Neuronal stem cell (in vitro differentiated cells): ENCODE measurements around the gene NEGR1.

Experiments used
- DNase-seq: peaks from one replicate; pipeline ENCODE4 v3.0.0-alpha.2; 2013; ENCODE audit warnings: low spot score
- H2AFZ ChIP-seq: one replicate; pipeline ENCODE4 v1.6.1; 2013; ENCODE audit warnings: mild to moderate bottlenecking, low read length, inconsistent platforms
- H2AK5ac ChIP-seq: 2 replicates; pipeline ENCODE4 v1.6.1; 2013; ENCODE audit warnings: low read depth, mild to moderate bottlenecking, inconsistent platforms, low read length, moderate library complexity, mixed read lengths
- H2BK120ac ChIP-seq: 2 replicates; pipeline ENCODE4 v1.6.1; 2013; ENCODE audit warnings: low read depth, mild to moderate bottlenecking, inconsistent platforms, low read length, moderate library complexity, mixed read lengths
- H2BK12ac ChIP-seq: one replicate; pipeline ENCODE4 v1.6.1; 2013; ENCODE audit warnings: low read length, inconsistent platforms
- H2BK15ac ChIP-seq: 2 replicates; pipeline ENCODE4 v1.6.1; 2013; ENCODE audit warnings: mild to moderate bottlenecking, low read length, inconsistent platforms, mixed read lengths
- H2BK5ac ChIP-seq: one replicate; pipeline ENCODE4 v1.6.1; 2013; ENCODE audit warnings: inconsistent platforms, mild to moderate bottlenecking, low read length, moderate library complexity
- H3K14ac ChIP-seq: one replicate; pipeline ENCODE4 v1.6.1; 2013; ENCODE audit warnings: low read length, inconsistent platforms
- H3K18ac ChIP-seq: 2 replicates; pipeline ENCODE4 v1.6.1; 2013; ENCODE audit warnings: low read length, inconsistent platforms
- H3K23ac ChIP-seq: 2 replicates; pipeline ENCODE4 v1.6.1; 2013; ENCODE audit warnings: low read depth, mild to moderate bottlenecking, mixed read lengths, low read length, inconsistent platforms; ENCODE audit not compliant: poor library complexity
- H3K27ac ChIP-seq: replicated peaks from 3 replicates; pipeline ENCODE4 v1.5.1; 2013; ENCODE audit warnings: low read length, inconsistent platforms
- H3K27me3 ChIP-seq, 3 experiments: 2 replicates each; pipeline ENCODE4 v1.6.1; 2013; ENCODE audit warnings: low read length in 3 of 3, mild to moderate bottlenecking in 2 of 3, inconsistent platforms in 1 of 3, low read depth in 1 of 3, mixed read lengths in 1 of 3, moderate library complexity in 1 of 3; ENCODE audit not compliant: control insufficient read depth in 3 of 3, insufficient read depth in 3 of 3
- H3K36me3 ChIP-seq, 2 donors: replicated peaks in 1 of 2; 2 replicates each; pipeline ENCODE4 v1.6.1; 2013; ENCODE audit warnings: low read length in 2 of 2; ENCODE audit not compliant: control insufficient read depth in 2 of 2, insufficient read depth in 2 of 2
- H3K4ac ChIP-seq: 2 replicates; pipeline ENCODE4 v1.6.1; 2013; ENCODE audit warnings: inconsistent platforms, mild to moderate bottlenecking, low read length, moderate library complexity
- H3K4me1 ChIP-seq, 2 donors: 1 replicate in 1 of 2; 2 replicates in 1 of 2; pipeline ENCODE4 v1.6.1; 2013; ENCODE audit warnings: low read length in 2 of 2, low read depth in 1 of 2; ENCODE audit not compliant: control insufficient read depth in 2 of 2, insufficient read depth in 1 of 2
- H3K4me2 ChIP-seq: one replicate; pipeline ENCODE4 v1.6.1; 2013; ENCODE audit warnings: mild to moderate bottlenecking, low read length, inconsistent platforms; ENCODE audit not compliant: insufficient read depth, poor library complexity, severe bottlenecking
- H3K4me3 ChIP-seq, 2 donors: 2 replicates each; pipeline ENCODE4 v1.5.1; 2013; ENCODE audit warnings: low read length in 2 of 2, mild to moderate bottlenecking in 2 of 2, inconsistent platforms in 1 of 2, moderate library complexity in 1 of 2
- H3K79me1 ChIP-seq: one replicate; pipeline ENCODE4 v1.6.1; 2013; ENCODE audit warnings: low read depth, mild to moderate bottlenecking, inconsistent platforms, low read length, moderate library complexity
- H3K9ac ChIP-seq: one replicate; pipeline ENCODE4 v1.6.1; 2013; ENCODE audit warnings: mild to moderate bottlenecking, low read depth, low read length, inconsistent platforms; ENCODE audit not compliant: poor library complexity
- H3K9me3 ChIP-seq, 2 donors: replicated peaks in 1 of 2; 2 replicates each; pipeline versions ENCODE3 to v1.6.1; 2013; ENCODE audit warnings: low read length in 2 of 2, mild to moderate bottlenecking in 2 of 2, inconsistent platforms in 1 of 2, low read depth in 1 of 2, mixed read lengths in 1 of 2, moderate library complexity in 1 of 2; ENCODE audit not compliant: control insufficient read depth in 2 of 2, insufficient read depth in 1 of 2
- H4K8ac ChIP-seq: one replicate; pipeline ENCODE4 v1.6.1; 2013; ENCODE audit warnings: low read depth, mild to moderate bottlenecking, inconsistent platforms, low read length, moderate library complexity
- H4K91ac ChIP-seq: one replicate; pipeline ENCODE4 v1.6.1; 2013; ENCODE audit warnings: low read length, low read depth, mild to moderate bottlenecking, inconsistent platforms; ENCODE audit not compliant: poor library complexity
- whole genome bisulfite sequencing, 2 donors: extraction: QIAGEN DNeasy Blood & Tissue Kit; methylation state at CpG; one replicate each; pipeline ENCODE4 v1.1.7; 2013; ENCODE audit warnings: missing lambda C conversion rate in 2 of 2, mixed read lengths in 1 of 2; ENCODE audit not compliant: insufficient read length in 2 of 2, insufficient replicate concordance in 1 of 2; ENCODE audit errors: extremely low coverage in 2 of 2; 5-methylcytosine and 5-hydroxymethylcytosine counted together

NEGR1 gene

DNA sequence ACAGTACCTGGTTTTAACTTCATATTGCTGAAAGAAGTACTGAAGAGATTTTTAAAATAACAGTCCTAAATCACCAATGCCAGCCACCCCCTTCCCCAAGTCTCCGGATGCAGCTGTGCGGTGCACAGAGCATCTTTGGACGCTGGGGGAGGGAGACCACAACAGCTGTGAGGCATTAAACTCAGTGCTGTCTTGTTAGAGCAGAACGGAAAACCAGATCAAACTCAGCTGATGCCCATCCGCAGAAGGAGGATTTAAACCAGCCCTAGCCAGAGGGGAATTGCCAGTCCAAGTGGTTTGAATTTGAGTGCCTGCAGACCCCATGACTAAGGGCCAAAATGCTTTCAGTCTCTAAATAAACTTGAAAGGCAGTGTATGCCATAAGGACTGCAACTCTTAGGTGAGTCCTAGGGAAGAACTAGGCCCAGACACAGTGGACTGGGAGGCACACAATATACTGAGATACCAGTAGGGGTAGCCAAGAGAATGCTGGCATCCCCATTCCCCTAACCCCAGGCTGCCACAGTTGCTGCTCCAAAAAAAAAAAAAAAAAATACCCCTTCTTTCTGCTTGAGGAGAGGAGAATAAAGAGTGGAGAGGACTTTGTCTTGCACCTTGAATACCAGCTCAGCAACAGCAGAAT lies 576.2 kb downstream of the NEGR1 start:
- Histone ChIP-seq H4K91ac (no peak overlapping the region), H3K9me3 (peaks cover 0 to 1% of the 10 kb centered on the region in 2 donors), H3K4me3 (no peak overlapping the region), H3K9ac (no peak overlapping the region), H2BK120ac (no peak overlapping the region), H3K36me3 (no peaks in the 10 kb centered on the region), H4K8ac (no peak overlapping the region), H3K27ac (no peak overlapping the region), H2BK15ac (no peak overlapping the region), H2AFZ (peak overlapping the region; percentile 33), H3K4me2 (no peak overlapping the region), H3K14ac (no peak overlapping the region), H3K23ac (no peak overlapping the region), H3K18ac (no peak overlapping the region), H2BK12ac (no peak overlapping the region), H2BK5ac (no peak overlapping the region), H3K27me3 (no peaks in the 10 kb centered on the region), H3K4me1 (no peaks in the 10 kb centered on the region), H3K79me1 (no peaks in the 10 kb centered on the region), H3K4ac (no peak overlapping the region), H2AK5ac (no peak overlapping the region)
- no CpG with 5 or more reads among the region's 5 CpGs for WGBS, 2 donors
- DNase-seq: no peak

DNA sequence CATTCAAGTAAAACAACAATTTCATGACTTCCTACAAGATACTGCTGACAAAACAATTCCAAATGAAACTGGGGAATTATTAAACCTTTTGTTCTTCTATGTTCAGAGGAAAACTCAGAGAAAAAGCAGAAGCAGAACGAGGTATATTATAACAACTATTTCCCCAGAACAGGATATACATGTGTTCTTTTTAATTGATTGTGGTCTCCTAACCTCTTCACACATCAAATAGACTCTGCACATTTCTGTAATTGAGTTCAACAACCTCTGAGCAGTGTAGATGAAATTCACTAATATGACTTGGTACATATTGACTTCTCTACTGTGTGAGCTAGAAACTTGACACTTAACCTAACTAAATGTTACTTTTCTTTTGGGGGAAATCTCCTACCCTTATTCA lies 584.2 kb downstream of the NEGR1 start:
- Histone ChIP-seq H3K14ac (no peak overlapping the region), H3K4me3 (no peak overlapping the region), H2BK120ac (no peak overlapping the region), H3K9me3 (peaks cover 0 to 1% of the 10 kb centered on the region in 2 donors), H3K4ac (no peak overlapping the region), H2BK5ac (no peak overlapping the region), H3K9ac (no peak overlapping the region), H3K23ac (no peak overlapping the region), H2BK15ac (no peak overlapping the region), H3K4me2 (no peak overlapping the region), H3K36me3 (no peaks in the 10 kb centered on the region), H3K79me1 (no peaks in the 10 kb centered on the region), H2AK5ac (no peak overlapping the region), H2BK12ac (no peak overlapping the region), H3K4me1 (peaks cover 0 to 2% of the 10 kb centered on the region in 2 donors), H4K8ac (no peak overlapping the region), H4K91ac (no peak overlapping the region), H3K18ac (no peak overlapping the region), H3K27ac (no peak overlapping the region), H3K27me3 (no peaks in the 10 kb centered on the region), H2AFZ (no peak overlapping the region)
- no CpG with 5 or more reads among the region's 1 CpG for WGBS, 2 donors
- DNase-seq: no peak

DNA sequence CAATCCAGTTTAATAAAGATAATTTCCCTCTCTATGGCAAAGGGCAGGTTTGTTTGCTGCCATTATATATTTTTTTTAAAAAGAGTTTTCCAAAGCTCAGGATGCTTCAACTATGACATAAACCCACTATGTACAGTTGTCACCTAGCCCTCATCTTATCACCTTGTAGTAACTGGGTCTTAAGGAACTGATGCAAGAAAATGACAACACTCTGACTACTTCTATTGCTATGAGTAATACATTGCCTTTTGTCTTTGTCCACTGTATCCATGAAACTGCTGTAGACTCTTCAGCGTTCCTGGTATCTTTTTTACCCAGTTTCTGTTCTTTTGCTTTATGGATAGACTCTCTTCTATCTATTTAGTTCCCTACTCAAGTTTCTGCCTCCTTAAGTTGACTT lies 586.5 kb downstream of the NEGR1 start:
- Histone ChIP-seq H2AK5ac (no peak overlapping the region), H3K9ac (no peak overlapping the region)
- WGBS, 2 donors: no CpG with 5 or more reads among the region's 1 CpG

DNA sequence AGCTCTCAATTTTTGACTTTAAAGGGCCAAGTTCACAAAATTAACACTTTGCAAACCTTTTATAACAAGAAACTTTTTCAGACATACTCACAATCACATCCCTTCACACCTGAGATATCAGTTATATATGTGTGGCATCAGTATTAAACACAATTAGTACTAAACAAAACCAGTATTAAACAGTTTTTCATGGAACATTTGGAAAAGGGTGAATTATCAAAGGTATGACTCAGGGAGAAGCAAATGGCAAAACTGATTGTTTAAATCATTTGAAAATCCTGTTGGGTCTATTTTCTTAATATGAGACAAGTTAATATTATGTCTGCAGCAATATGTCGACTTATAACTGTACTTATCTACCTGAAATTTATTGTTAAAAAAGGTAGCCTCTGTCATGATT lies 587.3 kb downstream of the NEGR1 start:
- Histone ChIP-seq H2AK5ac (no peak overlapping the region), H3K4me1 (peaks cover 0 to 2% of the 10 kb centered on the region in 2 donors), H3K18ac (no peak overlapping the region), H2AFZ (no peak overlapping the region), H3K9me3 (no peaks in the 10 kb centered on the region), H3K4ac (no peak overlapping the region), H3K27ac (no peak overlapping the region), H3K14ac (no peak overlapping the region), H4K8ac (no peak overlapping the region), H2BK15ac (no peak overlapping the region), H3K23ac (no peak overlapping the region), H2BK5ac (no peak overlapping the region), H3K36me3 (no peaks in the 10 kb centered on the region), H3K27me3 (no peaks in the 10 kb centered on the region), H2BK120ac (no peak overlapping the region), H4K91ac (no peak overlapping the region), H2BK12ac (no peak overlapping the region), H3K9ac (no peak overlapping the region), H3K4me2 (no peak overlapping the region), H3K79me1 (no peaks in the 10 kb centered on the region), H3K4me3 (no peak overlapping the region)
- no CpG with 5 or more reads among the region's 1 CpG for WGBS, 2 donors
- no peak for DNase-seq

More for the DNA sequence above, 586.5 kb downstream of the NEGR1 start:
- Histone ChIP-seq H4K8ac (no peak overlapping the region), H3K27ac (no peak overlapping the region), H3K4me1 (peaks cover 0 to 2% of the 10 kb centered on the region in 2 donors), H3K4me3 (no peak overlapping the region), H3K27me3 (no peaks in the 10 kb centered on the region), H3K36me3 (no peaks in the 10 kb centered on the region), H2AFZ (peak overlapping the region; percentile 15), H3K9me3 (no peaks in the 10 kb centered on the region), H2BK5ac (no peak overlapping the region), H2BK12ac (no peak overlapping the region), H2BK15ac (no peak overlapping the region), H3K4me2 (no peak overlapping the region), H3K79me1 (no peaks in the 10 kb centered on the region), H3K14ac (no peak overlapping the region), H3K23ac (no peak overlapping the region), H4K91ac (no peak overlapping the region), H2BK120ac (no peak overlapping the region), H3K18ac (no peak overlapping the region), H3K4ac (no peak overlapping the region)
- DNase-seq: no peak
